ENCODE data around the gene FER.

GRCh38 chr5:108953940-108954339, 206.2 kb downstream of the FER start:
- TF ChIP-seq POLR2AphosphoS5 (IDR thresholded peaks at IDR 0.05) (no peak), CTCF (IDR thresholded peaks at IDR 0.05 in 8 of 11, conservative IDR thresholded peaks at IDR 0.05 in 3 of 11) (no peak), POLR2A (IDR thresholded peaks at IDR 0.05) (no peak)
